HG02885 (cell line): ENCODE measurements around the gene NRXN3.
A peak's percentile ranks its signal among the peaks of the same experiment; 100 is the strongest.

ENCODE experiments used
- ATAC-seq: cut with Tn5 transposase; IDR thresholded peaks from one replicate; pipeline ENCODE4 v1.9.1; 2021; ENCODE audit warnings: mild to moderate bottlenecking; ENCODE audit not compliant: unreplicated experiment, poor library complexity

NRXN3 gene

GRCh38 chr14:78170203-78170602, at the start of gene NRXN3:
Gene NRXN3 (plus strand): TSS chr14:78170373. CDS start chr14:78243094, 72,721 bp downstream.
- ATAC-seq = no peak

- no peak for ATAC-seq
Measured at GRCh38 chr14:78122436-78122835, 47.7 kb upstream of the NRXN3 start.

DNA sequence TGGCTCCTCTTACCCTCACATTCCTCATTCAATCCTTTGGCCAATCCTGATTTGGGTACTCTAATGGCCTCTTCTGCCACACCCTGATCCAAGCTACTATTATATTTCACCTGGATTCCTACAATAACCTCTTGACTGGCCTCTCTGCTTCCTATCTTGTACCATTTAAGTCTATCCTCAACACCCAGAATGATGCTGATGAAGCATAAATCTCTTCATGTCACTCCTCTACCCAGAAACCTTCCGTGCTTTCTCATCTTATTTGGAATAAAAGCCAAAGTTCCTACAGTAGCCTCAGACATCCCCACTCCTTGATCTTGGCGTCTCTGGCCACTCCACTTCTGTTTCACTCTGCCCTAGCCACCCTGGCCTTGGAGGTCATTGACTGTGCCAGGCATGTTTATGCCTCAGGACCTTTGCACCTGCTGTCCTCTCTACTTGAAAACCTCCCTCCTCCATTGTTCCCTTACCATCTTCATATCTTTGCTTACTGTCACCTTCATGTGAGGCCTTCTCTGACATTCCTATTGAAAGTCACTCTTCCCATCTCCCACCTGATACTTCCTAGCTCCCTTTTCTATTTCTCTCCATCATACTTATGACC, 46.4 kb upstream of the NRXN3 start:
- ATAC-seq = no peak

DNA sequence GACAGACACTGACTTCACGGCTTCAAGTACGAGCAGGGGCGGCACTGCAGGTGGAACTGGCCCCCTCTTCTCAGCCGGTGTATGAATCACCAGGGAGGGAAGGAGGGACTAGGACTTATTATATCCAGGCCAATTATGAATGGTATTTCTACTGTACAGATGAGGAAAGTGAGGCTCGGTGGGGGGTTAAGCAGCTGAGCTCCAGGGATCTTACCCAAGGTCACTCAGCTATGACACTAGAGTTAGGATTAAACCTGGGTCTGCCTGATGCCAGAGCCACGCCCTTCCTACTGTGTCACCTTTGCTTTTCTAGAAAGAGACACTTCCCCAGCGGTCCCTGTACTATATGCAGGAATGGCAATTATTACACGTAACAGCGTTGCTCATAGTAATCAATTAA, 42.2 kb upstream of the NRXN3 start:
- no peak for ATAC-seq

DNA sequence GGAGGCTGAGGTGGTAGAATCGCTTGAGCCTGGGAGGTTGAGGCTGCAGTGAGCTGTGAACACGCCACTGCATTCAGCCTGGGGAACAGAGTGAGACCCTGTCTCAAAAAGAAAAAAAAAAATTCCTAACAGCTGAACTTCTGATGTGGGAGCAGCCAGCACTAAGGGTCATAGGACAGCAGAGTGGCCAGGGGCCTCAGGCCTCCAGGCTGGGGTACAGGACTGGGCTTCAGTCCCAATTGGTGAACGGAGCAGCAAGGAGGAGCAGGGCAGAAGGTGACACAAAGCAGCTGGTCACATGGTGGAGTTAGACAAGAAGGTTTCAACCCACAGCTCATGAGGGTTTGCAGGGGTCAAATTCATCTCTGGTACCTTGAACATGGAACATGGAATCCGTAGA, 40.8 kb upstream of the NRXN3 start:
- ATAC-seq = no peak

- no peak for ATAC-seq
Measured at GRCh38 chr14:78130356-78130755, 39.8 kb upstream of the NRXN3 start.

GRCh38 chr14:78131201-78131600, 39.0 kb upstream of the NRXN3 start:
- ATAC-seq = no peak

DNA sequence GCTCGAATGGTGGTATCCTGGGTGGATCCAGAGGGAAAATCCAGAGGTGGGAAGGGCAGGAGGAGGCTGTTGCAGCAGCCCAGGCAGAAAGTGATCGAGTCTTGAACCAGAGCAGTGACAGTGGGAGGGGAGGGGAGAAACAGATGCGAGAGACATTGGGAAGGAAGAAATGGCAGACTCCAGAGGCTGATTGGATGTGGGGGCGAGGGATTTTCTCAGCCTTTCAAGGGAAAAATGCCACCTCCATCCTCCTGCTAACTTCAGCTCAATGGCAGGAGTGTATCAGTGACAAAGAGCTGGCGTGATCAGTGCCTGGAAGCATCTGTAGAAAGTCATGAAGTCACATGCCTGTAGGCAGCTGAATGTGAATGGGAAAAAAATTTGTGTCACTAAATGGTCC, 38.6 kb upstream of the NRXN3 start:
- ATAC-seq = no peak

GRCh38 chr14:78135450-78135891, 34.7 kb upstream of the NRXN3 start:
- no peak for ATAC-seq

GRCh38 chr14:78136695-78137094, 33.5 kb upstream of the NRXN3 start:
- no peak for ATAC-seq

- no peak for ATAC-seq
Measured at GRCh38 chr14:78141590-78141989, 28.6 kb upstream of the NRXN3 start.

- ATAC-seq = no peak
Measured at GRCh38 chr14:78142998-78143397, 27.2 kb upstream of the NRXN3 start.

DNA sequence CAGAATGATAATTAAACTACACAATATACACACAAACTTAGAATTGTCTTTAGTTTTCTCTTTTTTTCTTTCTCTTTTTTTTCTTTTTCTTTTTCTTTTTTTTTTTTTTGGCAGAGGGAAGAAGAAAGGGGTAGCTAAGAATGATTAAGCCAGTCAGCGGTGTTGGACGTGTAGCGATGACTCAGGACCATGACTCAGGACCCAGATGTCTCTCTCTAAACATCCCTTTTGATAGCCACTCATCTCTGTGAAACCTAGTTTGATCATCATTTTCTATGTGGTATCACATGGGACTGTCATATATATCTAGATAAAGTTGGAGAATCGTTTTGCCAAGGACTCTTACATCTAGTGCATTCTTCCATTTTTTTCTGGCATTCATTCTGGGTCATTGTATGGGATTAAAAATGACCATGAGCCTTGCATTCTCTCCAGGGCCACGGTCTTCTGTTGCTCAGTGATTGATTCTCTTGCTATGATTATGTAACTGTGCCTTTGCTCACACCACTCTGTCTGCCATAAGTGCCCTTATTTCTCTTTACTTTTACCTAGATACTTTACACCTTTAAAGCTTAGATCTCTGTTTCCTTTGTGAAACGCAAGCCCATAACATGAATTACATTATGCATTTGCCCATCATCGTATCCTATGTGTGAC, 26.6 kb upstream of the NRXN3 start:
- ATAC-seq = no peak

DNA sequence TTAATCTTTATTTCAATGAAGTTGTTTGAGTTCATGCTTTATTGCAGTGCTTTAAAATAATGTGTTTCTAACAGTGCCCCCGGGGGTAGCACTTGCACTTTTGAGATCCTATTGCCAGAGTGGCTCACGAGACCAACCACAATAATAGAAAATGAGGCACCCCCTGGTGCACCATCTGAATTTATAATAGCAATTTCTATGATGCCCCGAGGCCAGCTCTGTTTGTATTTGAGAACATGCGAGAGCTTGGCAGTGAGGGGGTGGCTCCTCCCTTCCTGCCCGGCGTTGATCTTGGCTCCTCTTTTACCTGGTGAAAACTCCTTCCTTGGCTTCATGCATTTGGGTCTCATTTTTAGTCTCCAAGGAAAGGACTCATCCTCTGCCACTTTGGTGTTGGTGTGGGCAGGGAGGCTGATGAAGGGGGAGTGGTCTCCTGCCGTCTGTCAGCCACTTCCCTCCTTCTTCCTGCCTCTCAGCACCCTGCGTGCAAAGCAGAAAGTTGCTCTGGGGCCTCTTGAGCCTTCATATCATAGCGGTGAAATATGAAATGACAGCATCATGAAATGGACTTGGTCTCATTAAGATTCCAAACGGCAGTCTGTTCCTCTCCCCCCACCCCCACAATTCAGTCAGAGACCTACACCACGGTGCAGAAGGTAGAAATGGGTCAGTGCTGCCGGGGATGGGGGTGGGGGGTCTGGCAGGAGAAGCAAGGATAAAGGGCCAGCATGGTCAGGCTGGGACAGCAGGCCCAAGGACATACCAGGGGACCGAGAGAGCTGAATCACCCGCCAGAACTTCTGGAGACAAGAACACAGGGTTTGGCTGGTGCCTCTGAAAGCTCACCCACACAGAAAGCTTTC, 17.7 kb upstream of the NRXN3 start:
- no peak for ATAC-seq

- no peak for ATAC-seq
Measured at GRCh38 chr14:78153064-78153341, 17.2 kb upstream of the NRXN3 start.

DNA sequence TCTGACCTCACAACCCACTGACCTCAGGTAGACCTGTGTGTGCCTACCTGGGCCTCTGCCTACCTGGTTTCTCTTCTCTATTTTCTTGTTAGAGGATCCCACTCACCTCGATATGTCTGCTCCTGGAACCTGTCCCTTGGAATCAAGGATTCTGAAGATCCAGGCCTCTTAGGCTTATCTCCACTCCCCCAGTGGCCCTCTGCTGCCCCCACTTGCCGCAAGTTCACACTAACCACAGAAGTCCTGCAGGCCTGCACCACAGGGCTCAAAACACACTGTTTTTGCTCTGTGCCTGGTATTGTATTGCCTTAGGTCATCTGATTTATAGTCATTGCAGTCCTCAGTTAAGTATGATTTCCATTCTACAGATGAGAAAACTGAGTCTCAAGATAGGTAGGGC, 15.3 kb upstream of the NRXN3 start:
- ATAC-seq = no peak

DNA sequence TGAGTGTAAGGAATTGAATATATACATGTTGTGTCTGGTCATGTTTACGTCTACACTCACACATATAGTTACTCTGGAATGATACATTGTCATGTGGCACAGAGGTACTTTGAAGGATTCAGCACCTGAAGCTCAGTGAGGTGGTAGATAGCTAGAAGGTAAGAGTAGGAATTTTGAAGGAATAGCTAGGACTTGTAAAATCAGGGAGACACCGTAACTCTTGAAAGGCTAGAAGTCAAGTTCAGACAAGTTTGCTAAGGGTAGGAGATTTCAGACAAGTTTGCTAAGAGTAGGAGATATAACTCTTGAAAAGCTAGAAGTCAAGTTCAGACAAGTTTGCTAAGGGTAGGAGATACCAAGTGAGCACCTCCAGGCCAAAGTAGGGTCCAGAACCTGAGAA, 14.0 kb upstream of the NRXN3 start:
- no peak for ATAC-seq

GRCh38 chr14:78157494-78158437, 12.4 kb upstream of the NRXN3 start:
- no peak for ATAC-seq

- ATAC-seq = no peak
Measured at GRCh38 chr14:78162202-78162601, 8.0 kb upstream of the NRXN3 start.

- peak; percentile 75 for ATAC-seq
Measured at GRCh38 chr14:78164226-78164853, 5.8 kb upstream of the NRXN3 start.
